ENCODE measurements around the gene LEFTY2.
"Not testable (repeated sequence)": the region's sequence is repeated elsewhere in the genome, so short reads cannot be mapped to it uniquely, and the experiment has no call there.

LEFTY2 gene

GRCh38 chr1:225888289-225888897 is 52.6 kb downstream of the LEFTY2 start:
- Histone ChIP-seq H3K36me3 (ENCODE audit: control insufficient read depth, insufficient read depth, low read length) (peaks cover 8% of the 10 kb centered on the region; the same call in 1 of the 2 replicates), H3K27me3 (ENCODE audit: control insufficient read depth, insufficient read depth, low read length) (peaks cover 6% of the 10 kb centered on the region; the same call in 1 of the 2 replicates), H3K4me1 (ENCODE audit: control insufficient read depth, insufficient read depth, low read length) (peaks cover 32% of the 10 kb centered on the region), H3K9ac (ENCODE audit: low read depth, low read length) (peak overlapping the region; percentile 66), H3K27ac (ENCODE audit: low read depth, low read length) (peak overlapping the region; percentile 53), H3K4me3 (ENCODE audit: low read depth, low read length) (peak overlapping the region; percentile 57), H3K9me3 (ENCODE audit: control insufficient read depth, insufficient read depth, low read length) (no peaks in the 10 kb centered on the region)

- Histone ChIP-seq H3K9ac (ENCODE audit: low read depth, low read length) (peak overlapping the region; percentile 66; the same call in 1 of the 2 replicates), H3K4me3 (ENCODE audit: low read depth, low read length) (peak overlapping the region; percentile 57), H3K4me1 (ENCODE audit: control insufficient read depth, insufficient read depth, low read length) (peaks cover 32% of the 10 kb centered on the region), H3K27ac (ENCODE audit: low read depth, low read length) (peak overlapping the region; percentile 53)
- not testable (repeated sequence) for H3K9me3 ChIP-seq (ENCODE audit: control insufficient read depth, insufficient read depth, low read length); H3K27me3 ChIP-seq (ENCODE audit: control insufficient read depth, insufficient read depth, low read length); H3K36me3 ChIP-seq (ENCODE audit: control insufficient read depth, insufficient read depth, low read length)
These were observed 53.3 kb downstream of the LEFTY2 start for GRCh38 chr1:225887554-225888288.

GRCh38 chr1:225887030-225887314 is 54.0 kb downstream of the LEFTY2 start:
- no peak overlapping the region for H3K27ac ChIP-seq (ENCODE audit: low read depth, low read length)
- H3K27me3 ChIP-seq (ENCODE audit: control insufficient read depth, insufficient read depth, low read length) = peaks cover 8% of the 10 kb centered on the region; the same call in 1 of the 2 replicates
- H3K4me1 ChIP-seq (ENCODE audit: control insufficient read depth, insufficient read depth, low read length) = peaks cover 32% of the 10 kb centered on the region
- H3K9me3 ChIP-seq (ENCODE audit: control insufficient read depth, insufficient read depth, low read length) = no peaks in the 10 kb centered on the region
- peaks cover 8% of the 10 kb centered on the region; the same call in 1 of the 2 replicates for H3K36me3 ChIP-seq (ENCODE audit: control insufficient read depth, insufficient read depth, low read length)
- peak overlapping the region; percentile 12; the same call in 1 of the 2 replicates for H3K4me3 ChIP-seq (ENCODE audit: low read depth, low read length)
- no peak overlapping the region for H3K9ac ChIP-seq (ENCODE audit: low read depth, low read length)

Data from HUES48 (cell line).